GM12892 (cell line): ENCODE measurements around the gene MFSD12.

Experiments used
- POLR2A ChIP-seq: IDR thresholded peaks from 2 replicates; pipeline ENCODE4 v1.6.1; 2011; ENCODE audit warnings: low read depth, low read length, control low read depth
- POLR2AphosphoS5 ChIP-seq: IDR thresholded peaks from 2 replicates; pipeline ENCODE4 v1.6.1; 2011; ENCODE audit warnings: low read depth, low read length, control low read depth
- TAF1 ChIP-seq: IDR thresholded peaks from 2 replicates; pipeline ENCODE4 v1.6.1; 2011; ENCODE audit warnings: low read depth, mild to moderate bottlenecking, control low read depth, low read length, borderline replicate concordance

GRCh38 chr19:3518659-3519058, 38.7 kb downstream of the MFSD12 start:
- TF ChIP-seq POLR2A, result no peak
- no peak for TF ChIP-seq POLR2AphosphoS5
- no peak for TF ChIP-seq TAF1
